ENCODE measurements around the gene OR52E8.

DNA sequence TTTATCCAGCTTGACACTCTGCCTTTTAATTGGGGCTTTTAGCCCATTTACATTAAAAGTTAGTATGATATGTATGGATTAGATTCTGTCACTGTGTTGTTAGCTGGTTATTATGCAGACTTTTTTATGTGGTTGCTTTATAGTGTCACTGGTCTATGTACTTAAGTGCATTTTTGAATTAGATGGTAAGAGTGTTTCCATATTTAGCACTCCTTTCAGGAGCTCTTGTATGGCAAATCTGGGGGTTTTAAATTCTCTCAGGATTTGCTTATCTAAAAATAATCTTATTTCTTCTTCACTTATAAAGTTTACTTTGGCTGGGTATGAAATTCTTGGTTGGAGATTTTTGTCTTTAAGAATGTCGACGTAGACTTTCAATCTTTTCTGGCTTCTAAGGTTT lies 19.8 kb downstream of the OR52E8 start:
- no peak for TF ChIP-seq CTCF (IDR thresholded peaks at IDR 0.05)
- no peak for TF ChIP-seq POLR2A (IDR thresholded peaks at IDR 0.05)
